Astrocyte (in vitro differentiated cells and primary cell): Measurements from ENCODE around the gene ADH5. TPM values are rescaled to one million over a fixed set of nuclear protein-coding genes. Genes with fewer than 3 reads are reported as not detected.

Experiments used
- DNase-seq: peaks from one replicate; pipeline ENCODE4 v3.0.0-alpha.2; 2010; ENCODE audit warnings: low read depth
- FAIRE-seq: peaks from 2 replicates; lab custom pipeline; 2011; peaks lifted over from hg19 to GRCh38; lab: Jason Lieb, UNC
- H2AFZ ChIP-seq: 2 replicates; pipeline ENCODE4 v1.6.0; 2012; ENCODE audit warnings: low read depth, low read length, inconsistent platforms
- H3K27ac ChIP-seq: 2 replicates; pipeline ENCODE4 v1.5.1; 2011; ENCODE audit warnings: low read depth, low read length, inconsistent platforms
- H3K27me3 ChIP-seq: 2 replicates; pipeline ENCODE4 v1.6.0; 2011; ENCODE audit warnings: low read length, inconsistent platforms; ENCODE audit not compliant: insufficient read depth
- H3K36me3 ChIP-seq: 2 replicates; pipeline ENCODE4 v1.5.1; 2011; ENCODE audit warnings: low read length, inconsistent platforms; ENCODE audit not compliant: insufficient read depth
- H3K4me1 ChIP-seq: 2 replicates; pipeline ENCODE4 v1.5.1; 2011; ENCODE audit warnings: low read length, inconsistent platforms; ENCODE audit not compliant: insufficient read depth
- H3K4me2 ChIP-seq: 2 replicates; pipeline ENCODE4 v1.6.0; 2012; ENCODE audit warnings: low read length, inconsistent platforms
- H3K4me3 ChIP-seq: 2 replicates; pipeline ENCODE4 v1.5.1; 2011; ENCODE audit warnings: low read depth, mild to moderate bottlenecking, low read length, inconsistent platforms; ENCODE audit not compliant: insufficient read depth
- H3K79me2 ChIP-seq: 2 replicates; pipeline ENCODE4 v1.6.0; 2012; ENCODE audit warnings: mild to moderate bottlenecking, low read length, inconsistent platforms; ENCODE audit not compliant: insufficient read depth
- H3K9ac ChIP-seq: 2 replicates; pipeline ENCODE4 v1.6.0; 2012; ENCODE audit warnings: mild to moderate bottlenecking, low read length, inconsistent platforms
- H3K9me3 ChIP-seq: 2 replicates; pipeline ENCODE4 v1.5.1; 2012; ENCODE audit warnings: low read depth, mild to moderate bottlenecking, low read length, inconsistent platforms; ENCODE audit not compliant: insufficient read depth
- H4K20me1 ChIP-seq: 2 replicates; pipeline ENCODE4 v1.6.0; 2012; ENCODE audit warnings: low read length, inconsistent platforms; ENCODE audit not compliant: insufficient read depth
- H3K27ac Mint-ChIP-seq: one replicate; pipeline ENCODE4 v1.8.0; 2021; ENCODE audit warnings: mild to moderate bottlenecking, mixed read lengths; ENCODE audit not compliant: unreplicated experiment
- H3K27me3 Mint-ChIP-seq: one replicate; pipeline ENCODE4 v1.8.0; 2021; ENCODE audit warnings: low read depth, mixed read lengths; ENCODE audit not compliant: unreplicated experiment
- H3K36me3 Mint-ChIP-seq: one replicate; pipeline ENCODE4 v1.8.0; 2021; ENCODE audit warnings: low read depth, mixed read lengths; ENCODE audit not compliant: unreplicated experiment
- H3K4me1 Mint-ChIP-seq: one replicate; pipeline ENCODE4 v1.8.0; 2021; ENCODE audit warnings: low read depth, mixed read lengths; ENCODE audit not compliant: unreplicated experiment
- H3K4me3 Mint-ChIP-seq: one replicate; pipeline ENCODE4 v1.8.0; 2021; ENCODE audit warnings: mild to moderate bottlenecking, moderate library complexity, mixed read lengths; ENCODE audit not compliant: unreplicated experiment
- H3K9me3 Mint-ChIP-seq: one replicate; pipeline ENCODE4 v1.8.0; 2021; ENCODE audit warnings: mild to moderate bottlenecking, mixed read lengths; ENCODE audit not compliant: unreplicated experiment
- CTCF ChIP-seq: IDR thresholded peaks from 2 replicates; pipeline ENCODE4 v1.5.1; 2011; ENCODE audit warnings: low read depth, mild to moderate bottlenecking, inconsistent platforms, low read length, moderate library complexity; ENCODE audit not compliant: insufficient read depth
- EZH2 ChIP-seq: IDR thresholded peaks from 2 replicates; pipeline ENCODE4 v1.6.1; 2012; ENCODE audit warnings: mild to moderate bottlenecking, low read length, inconsistent platforms; ENCODE audit not compliant: insufficient read depth
- total RNA-seq: library from RNA; stranded (reverse); gene quantifications from 2 replicates; pipeline ENCODE4 v1.2.1, GENCODE V29; 2021

The ADH5 gene
- total RNA-seq, 1 donor from 2014 or later: 210 TPM

- Histone ChIP-seq H3K79me2 (no peaks in the 10 kb centered on the region), H3K36me3 (peaks cover 20% of the 10 kb centered on the region), H3K9me3 (no peaks in the 10 kb centered on the region), H3K4me3 (no peak overlapping the region), H4K20me1 (no peaks in the 10 kb centered on the region), H3K27me3 (no peaks in the 10 kb centered on the region), H3K4me2 (no peak overlapping the region), H2AFZ (no peak overlapping the region), H3K9ac (no peak overlapping the region), H3K4me1 (peaks cover 24% of the 10 kb centered on the region), H3K27ac (no peak overlapping the region)
- Mint-ChIP-seq H3K9me3 (peaks cover 2% of the 10 kb centered on the region), H3K4me3 (no peak overlapping the region), H3K36me3 (peaks cover 10% of the 10 kb centered on the region), H3K4me1 (peaks cover 43% of the 10 kb centered on the region), H3K27ac (peak overlapping the region; percentile 84), H3K27me3 (no peaks in the 10 kb centered on the region)
- DNase-seq: no peak
- FAIRE-seq: no peak
- TF ChIP-seq CTCF (no peak), EZH2 (no peak)
Observed at GRCh38 chr4:99058228-99058627, 30.4 kb downstream of the ADH5 start.

GRCh38 chr4:99054428-99054994 lies 34.1 kb downstream of the ADH5 start:
- H3K4me3 Mint-ChIP-seq: no peak overlapping the region
- Histone ChIP-seq H3K9me3 (no peaks in the 10 kb centered on the region), H3K79me2 (no peaks in the 10 kb centered on the region), H3K27ac (no peak overlapping the region), H3K4me2 (no peak overlapping the region), H3K27me3 (no peaks in the 10 kb centered on the region), H4K20me1 (no peaks in the 10 kb centered on the region), H3K9ac (no peak overlapping the region), H3K4me3 (no peak overlapping the region), H3K36me3 (peaks cover 22% of the 10 kb centered on the region), H2AFZ (no peak overlapping the region), H3K4me1 (peaks cover 11% of the 10 kb centered on the region)
- peaks cover 2% of the 10 kb centered on the region for H3K9me3 Mint-ChIP-seq
- FAIRE-seq: no peak
- no peak for TF ChIP-seq CTCF
- H3K4me1 Mint-ChIP-seq: peaks cover 22% of the 10 kb centered on the region
- H3K36me3 Mint-ChIP-seq: peaks cover 25% of the 10 kb centered on the region
- no peaks in the 10 kb centered on the region for H3K27me3 Mint-ChIP-seq
- DNase-seq: no peak
- no peak overlapping the region for H3K27ac Mint-ChIP-seq

- Histone ChIP-seq H3K4me1 (peaks cover 9% of the 10 kb centered on the region), H3K9me3 (no peaks in the 10 kb centered on the region), H3K79me2 (no peaks in the 10 kb centered on the region), H3K4me3 (no peak overlapping the region), H2AFZ (no peak overlapping the region), H3K9ac (no peak overlapping the region), H3K27ac (no peak overlapping the region), H3K27me3 (no peaks in the 10 kb centered on the region), H3K36me3 (peaks cover 22% of the 10 kb centered on the region), H4K20me1 (no peaks in the 10 kb centered on the region), H3K4me2 (no peak overlapping the region)
- Mint-ChIP-seq H3K4me3 (no peak overlapping the region), H3K9me3 (peaks cover 4% of the 10 kb centered on the region), H3K36me3 (peaks cover 27% of the 10 kb centered on the region), H3K4me1 (peaks cover 8% of the 10 kb centered on the region), H3K27me3 (no peaks in the 10 kb centered on the region), H3K27ac (no peak overlapping the region)
- no peak for TF ChIP-seq CTCF
- FAIRE-seq: no peak
- DNase-seq: no peak
Observed at GRCh38 chr4:99052902-99053301, 35.7 kb downstream of the ADH5 start.
